KOPT-K1 (cell line): Measurements from ENCODE around the gene MAK.
"Not testable (repeated sequence)": the region's sequence is repeated elsewhere in the genome, so short reads cannot be mapped to it uniquely, and the experiment has no call there.

Experiments
- H3K27ac ChIP-seq: fragments of 200-600 bp; sonication (generic); 2 replicates; pipeline ENCODE4 v1.5.1; 2016; ENCODE audit warnings: antibody characterized with exemption, mild to moderate bottlenecking, low read depth, low read length; ENCODE audit not compliant: poor library complexity, severe bottlenecking
- H3K36me3 ChIP-seq: fragments of 200-600 bp; sonication (generic); 2 replicates; pipeline ENCODE4 v1.5.1; 2017; ENCODE audit warnings: antibody characterized with exemption, mild to moderate bottlenecking, low read length, moderate library complexity; ENCODE audit not compliant: insufficient read depth
- H3K9me3 ChIP-seq: fragments of 200-600 bp; sonication (generic); 2 replicates; pipeline ENCODE4 v1.5.1; 2017; ENCODE audit warnings: antibody characterized with exemption, low read length, mild to moderate bottlenecking; ENCODE audit not compliant: insufficient read depth, poor library complexity, severe bottlenecking

Gene MAK, protein sequence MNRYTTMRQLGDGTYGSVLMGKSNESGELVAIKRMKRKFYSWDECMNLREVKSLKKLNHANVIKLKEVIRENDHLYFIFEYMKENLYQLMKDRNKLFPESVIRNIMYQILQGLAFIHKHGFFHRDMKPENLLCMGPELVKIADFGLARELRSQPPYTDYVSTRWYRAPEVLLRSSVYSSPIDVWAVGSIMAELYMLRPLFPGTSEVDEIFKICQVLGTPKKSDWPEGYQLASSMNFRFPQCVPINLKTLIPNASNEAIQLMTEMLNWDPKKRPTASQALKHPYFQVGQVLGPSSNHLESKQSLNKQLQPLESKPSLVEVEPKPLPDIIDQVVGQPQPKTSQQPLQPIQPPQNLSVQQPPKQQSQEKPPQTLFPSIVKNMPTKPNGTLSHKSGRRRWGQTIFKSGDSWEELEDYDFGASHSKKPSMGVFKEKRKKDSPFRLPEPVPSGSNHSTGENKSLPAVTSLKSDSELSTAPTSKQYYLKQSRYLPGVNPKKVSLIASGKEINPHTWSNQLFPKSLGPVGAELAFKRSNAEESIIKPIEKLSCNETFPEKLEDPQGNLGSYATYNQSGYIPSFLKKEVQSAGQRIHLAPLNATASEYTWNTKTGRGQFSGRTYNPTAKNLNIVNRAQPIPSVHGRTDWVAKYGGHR

GRCh38 chr6:10837995-10838793 is at the start of gene MAK:
Gene MAK (minus strand): TSS chr6:10838539. CDS start chr6:10830648, 7,891 bp downstream.
- Histone ChIP-seq H3K27ac (no peak within 1 kb of the TSS), H3K36me3 (no peaks in the 10 kb centered on the region), H3K9me3 (no peaks in the 10 kb centered on the region)

GRCh38 chr6:10886691-10887502 is 48.6 kb upstream of the MAK start, which contains the start of gene SYCP2L:
Gene SYCP2L (plus strand): TSS chr6:10887052. CDS start chr6:10887127, 75 bp downstream.
- peaks cover 10% of the 10 kb centered on the region for H3K9me3 ChIP-seq
- no peak within 1 kb of the TSS for H3K27ac ChIP-seq
- H3K36me3 ChIP-seq = no peaks in the 10 kb centered on the region

- H3K9me3 ChIP-seq, H3K36me3 ChIP-seq, H3K27ac ChIP-seq: not testable (repeated sequence)
These were observed 48.0 kb upstream of the MAK start for GRCh38 chr6:10886365-10886690.

DNA sequence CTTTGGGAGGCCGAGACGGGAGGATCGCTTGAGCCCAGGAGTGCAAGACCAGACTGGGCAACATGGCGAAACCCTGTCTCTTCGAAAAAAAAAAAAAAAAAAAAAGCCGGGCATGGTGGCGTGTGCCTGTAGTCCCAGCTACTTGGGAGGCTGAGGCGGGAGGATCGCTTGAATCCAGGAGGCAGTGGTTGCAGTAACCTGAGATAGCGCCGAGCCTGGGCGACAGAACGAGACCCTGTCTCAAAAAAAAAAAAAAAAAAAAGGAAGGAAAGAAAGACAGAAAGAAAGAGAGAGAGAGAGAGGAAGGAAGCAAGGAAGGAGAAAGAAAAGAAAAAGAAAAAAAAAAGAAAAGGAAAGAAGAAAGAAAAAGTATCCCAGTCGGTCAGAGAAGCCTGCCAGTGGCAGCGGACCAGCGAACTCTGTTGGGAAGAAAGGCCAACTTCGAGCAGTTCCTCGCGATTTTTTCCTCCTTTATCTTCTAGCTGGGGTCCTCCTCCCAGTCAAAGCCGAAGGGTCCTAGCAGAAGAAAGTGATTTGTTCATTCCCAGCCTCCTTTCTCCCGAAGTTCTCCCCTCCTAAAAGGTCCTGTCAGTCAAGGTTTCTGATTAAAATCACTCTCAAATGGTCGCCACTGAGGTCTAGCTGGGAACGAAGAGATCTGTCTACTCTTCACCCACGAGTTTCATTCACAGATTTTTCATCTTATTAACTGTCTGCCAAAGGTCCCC is 46.1 kb upstream of the MAK start:
- H3K36me3 ChIP-seq = no peaks in the 10 kb centered on the region
- H3K27ac ChIP-seq = no peak overlapping the region
- H3K9me3 ChIP-seq = peaks cover 10% of the 10 kb centered on the region

DNA sequence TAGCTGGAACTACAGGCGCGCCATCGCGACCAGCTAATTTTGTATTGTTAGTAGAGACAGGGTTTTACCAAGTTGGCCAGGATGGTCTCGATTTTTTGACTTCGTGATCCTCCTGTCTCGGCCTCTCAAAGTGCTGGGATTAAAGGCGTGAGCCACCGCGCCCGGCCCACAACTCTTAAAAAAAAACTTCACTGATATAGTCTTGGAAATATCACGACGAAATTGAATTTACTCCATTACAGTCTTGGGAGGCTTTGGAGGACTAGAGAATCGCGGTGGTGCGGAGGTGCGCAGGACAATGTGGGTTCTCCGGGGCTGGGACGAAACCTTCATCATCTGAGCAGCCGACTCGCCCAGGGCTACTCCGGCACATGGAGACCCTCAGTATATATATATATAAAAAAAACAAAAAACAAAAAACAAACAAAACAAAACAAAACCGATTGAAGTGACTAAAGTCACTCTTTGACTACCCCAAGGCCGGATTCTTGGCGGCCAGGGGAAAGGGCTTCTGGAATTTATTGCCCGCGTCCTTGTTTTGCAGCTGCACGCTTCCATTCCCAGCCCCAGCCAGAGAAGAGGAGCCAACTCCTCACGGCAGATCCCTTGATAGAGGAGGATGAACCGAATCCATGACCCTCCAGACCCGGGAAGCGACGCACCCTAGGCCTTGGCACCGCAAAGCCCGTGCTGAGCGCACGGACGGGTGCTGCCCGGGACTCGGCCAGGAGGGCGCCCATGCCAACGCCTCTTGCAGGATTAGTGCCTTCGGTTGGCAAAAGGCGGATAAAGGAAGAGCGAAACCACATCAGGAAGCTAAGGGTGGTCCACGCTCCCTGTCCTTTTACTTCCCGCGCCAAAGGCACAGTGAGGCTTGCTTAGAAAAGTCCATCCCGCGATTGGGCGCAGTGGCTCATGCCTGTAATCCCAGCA is 45.2 kb upstream of the MAK start:
- peaks cover 10% of the 10 kb centered on the region for H3K9me3 ChIP-seq
- H3K36me3 ChIP-seq = no peaks in the 10 kb centered on the region
- no peak overlapping the region for H3K27ac ChIP-seq

GRCh38 chr6:10882657-10883171 is 44.4 kb upstream of the MAK start:
- H3K36me3 ChIP-seq = no peaks in the 10 kb centered on the region
- H3K9me3 ChIP-seq = peaks cover 10% of the 10 kb centered on the region
- H3K27ac ChIP-seq = no peak overlapping the region

DNA sequence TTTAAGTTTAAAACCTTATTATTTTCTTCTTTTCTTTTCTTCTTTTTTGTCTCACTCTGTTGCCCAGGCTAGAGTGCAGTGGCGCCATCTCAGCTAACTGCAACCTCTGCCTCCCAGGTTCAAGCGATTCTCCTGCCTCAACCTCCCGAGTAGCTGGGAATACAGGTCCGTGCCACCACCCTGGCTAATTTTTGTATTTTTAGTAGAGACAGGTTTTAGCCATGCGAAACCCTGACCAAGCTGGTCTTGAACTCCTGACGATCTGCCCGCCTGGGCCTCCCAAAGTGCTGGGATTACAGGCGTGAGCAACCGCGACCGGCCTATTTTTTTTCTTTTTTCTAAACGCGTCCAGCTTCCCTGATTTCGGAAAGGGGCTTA is 43.9 kb upstream of the MAK start:
- H3K9me3 ChIP-seq = not testable (repeated sequence)

DNA sequence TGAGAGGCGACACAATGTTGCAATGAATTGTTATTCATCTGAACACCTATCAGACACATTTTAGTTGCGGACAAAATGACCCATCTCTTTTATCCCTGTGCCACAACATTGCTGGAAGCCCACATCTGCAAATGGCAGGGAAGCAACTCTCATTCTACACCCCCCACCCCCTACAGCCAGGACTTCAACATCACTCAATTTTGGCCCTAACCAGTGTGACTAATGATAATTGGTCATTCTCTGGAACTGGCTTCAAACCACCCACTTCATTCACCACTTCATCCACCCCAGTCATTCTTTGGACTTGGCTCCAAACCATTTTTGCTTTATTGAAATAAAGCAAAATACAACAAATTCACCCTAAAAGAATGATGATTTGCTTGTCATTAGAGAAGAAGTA is 42.0 kb upstream of the MAK start:
- H3K27ac ChIP-seq = no peak overlapping the region
- peaks cover 10% of the 10 kb centered on the region for H3K9me3 ChIP-seq
- H3K36me3 ChIP-seq = no peaks in the 10 kb centered on the region

More for the DNA sequence above, 43.9 kb upstream of the MAK start:
- not testable (repeated sequence) for H3K27ac ChIP-seq, H3K36me3 ChIP-seq

GRCh38 chr6:10877871-10878270 is 39.5 kb upstream of the MAK start:
- Histone ChIP-seq H3K9me3 (peaks cover 5% of the 10 kb centered on the region), H3K27ac (no peak overlapping the region), H3K36me3 (no peaks in the 10 kb centered on the region)

GRCh38 chr6:10877012-10877411 is 38.7 kb upstream of the MAK start:
- no peaks in the 10 kb centered on the region for H3K36me3 ChIP-seq
- no peak overlapping the region for H3K27ac ChIP-seq
- no peaks in the 10 kb centered on the region for H3K9me3 ChIP-seq

- H3K27ac ChIP-seq = no peak overlapping the region
- no peaks in the 10 kb centered on the region for H3K9me3 ChIP-seq
- no peaks in the 10 kb centered on the region for H3K36me3 ChIP-seq
These were observed 36.7 kb upstream of the MAK start for GRCh38 chr6:10875026-10875425.

DNA sequence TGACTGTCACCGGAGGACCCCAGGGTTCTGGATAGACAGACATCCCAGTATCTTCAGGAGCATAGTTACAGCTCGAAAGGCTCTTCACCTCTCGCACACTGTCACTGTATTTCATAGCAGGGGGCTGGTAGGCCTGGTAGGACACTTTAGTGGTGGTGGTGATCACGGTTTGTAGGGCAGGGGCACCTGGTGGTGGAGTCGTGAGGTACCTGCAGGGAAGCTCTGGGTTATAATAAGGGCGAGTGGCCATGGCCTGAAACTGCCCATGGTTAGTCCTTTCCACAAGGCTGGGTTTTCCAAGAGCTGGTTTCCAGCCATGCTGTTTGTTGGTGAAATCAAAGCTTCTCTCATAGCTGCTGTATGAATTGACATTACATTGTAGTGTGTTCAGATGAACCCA is 35.9 kb upstream of the MAK start:
- H3K36me3 ChIP-seq = no peaks in the 10 kb centered on the region
- H3K9me3 ChIP-seq = no peaks in the 10 kb centered on the region
- no peak overlapping the region for H3K27ac ChIP-seq

GRCh38 chr6:10873374-10873773 is 35.0 kb upstream of the MAK start:
- Histone ChIP-seq H3K27ac (no peak overlapping the region), H3K9me3 (no peaks in the 10 kb centered on the region), H3K36me3 (no peaks in the 10 kb centered on the region)
